Fibroblast of skin of back (primary cell): ENCODE results near the gene EGFL8.
A peak's percentile ranks its signal among the peaks of the same experiment; 100 is the strongest.

Experiments
- DNase-seq: peaks from one replicate; pipeline ENCODE4 v3.0.0-alpha.2; 2013

Gene EGFL8

DNA sequence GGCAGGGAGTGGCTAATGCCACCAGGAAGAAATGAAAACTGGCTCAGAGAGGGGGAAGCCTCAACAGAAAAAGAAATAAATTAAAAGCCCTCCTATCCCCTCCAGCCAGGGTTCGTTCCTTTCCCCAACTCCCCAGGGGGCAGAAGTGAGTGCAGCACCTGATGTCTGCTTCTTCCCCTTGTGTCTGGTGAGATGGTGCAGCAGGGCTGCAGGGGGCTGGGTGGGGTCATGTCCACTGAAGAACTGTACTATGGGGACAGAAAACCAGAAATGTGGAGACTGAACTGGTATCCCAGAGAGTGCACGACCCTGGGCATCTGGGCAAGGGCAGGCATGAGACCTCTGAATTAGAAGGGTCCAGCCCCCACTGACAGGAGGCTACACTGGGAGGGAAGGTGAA lies 4.0 kb downstream of the EGFL8 start:
- DNase-seq, result no peak

- DNase-seq, result peak; percentile 64
Measured at GRCh38 chr6:32168807-32169591, 4.6 kb downstream of the EGFL8 start.

GRCh38 chr6:32170294-32170693 lies 5.9 kb downstream of the EGFL8 start:
- no peak for DNase-seq

- DNase-seq, result no peak
Measured at GRCh38 chr6:32171234-32171633, 6.8 kb downstream of the EGFL8 start.

DNA sequence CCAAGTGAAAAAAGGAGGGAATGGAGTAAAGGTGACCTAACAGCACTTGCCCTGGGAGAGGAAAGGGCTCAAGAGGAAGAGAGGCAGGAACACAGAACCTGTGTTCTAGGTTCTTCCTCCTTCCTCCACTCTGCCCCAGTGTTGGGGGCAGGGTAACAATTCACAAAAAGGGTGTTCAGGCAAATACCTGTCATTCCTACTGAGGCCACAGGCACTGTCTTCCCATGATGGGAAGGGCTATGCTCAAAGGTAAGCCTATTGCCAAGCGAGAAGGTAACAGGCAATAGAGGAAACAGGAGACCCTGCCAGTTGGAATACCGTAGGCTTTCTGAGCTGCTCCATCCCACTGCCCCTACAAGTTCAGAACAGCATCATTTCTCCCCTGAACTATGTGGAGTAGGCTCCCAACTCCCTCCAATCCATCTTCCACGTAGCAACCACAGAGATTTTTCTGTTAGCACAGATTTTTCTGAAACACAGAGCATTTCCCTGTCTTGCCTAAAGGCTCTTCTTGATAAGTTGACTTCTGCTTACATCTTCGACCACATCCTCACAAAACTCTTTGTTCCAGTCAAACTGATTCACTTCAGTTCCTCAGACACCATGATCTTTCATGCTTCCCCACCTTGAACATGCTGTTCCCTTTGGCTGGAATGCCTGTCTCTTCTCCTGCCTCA lies 8.8 kb downstream of the EGFL8 start:
- DNase-seq, result no peak

GRCh38 chr6:32174416-32174815 lies 10.0 kb downstream of the EGFL8 start:
- no peak for DNase-seq

DNA sequence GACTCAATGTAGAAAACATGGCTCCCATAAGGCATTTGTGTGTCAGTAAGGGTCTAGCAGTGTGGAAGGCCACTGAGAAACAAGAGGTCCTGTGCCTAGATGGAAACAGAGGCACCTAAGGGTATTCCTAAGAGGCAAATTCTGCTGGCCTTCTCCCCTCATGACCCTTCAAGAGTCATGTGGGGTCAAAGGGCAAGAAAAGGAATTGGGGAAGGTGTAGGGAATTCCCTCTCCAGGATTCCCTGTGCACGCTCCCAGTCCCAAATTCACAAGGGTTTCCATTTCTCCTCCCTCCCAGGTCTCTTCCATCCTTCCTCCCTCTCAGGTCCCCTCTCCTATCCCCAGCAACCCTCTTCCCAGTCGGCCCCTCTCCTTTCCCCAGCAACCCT lies 10.9 kb downstream of the EGFL8 start:
- no peak for DNase-seq

- peak; percentile 98 for DNase-seq
Measured at GRCh38 chr6:32175711-32176475, 11.5 kb downstream of the EGFL8 start, which contains the start of gene AGPAT1. Gene AGPAT1 (minus strand): TSS chr6:32176084. CDS start chr6:32171496, 4,588 bp downstream.

- no peak for DNase-seq
Measured at GRCh38 chr6:32176476-32177182, 12.2 kb downstream of the EGFL8 start.

GRCh38 chr6:32177183-32177787 lies 12.9 kb downstream of the EGFL8 start:
- no peak for DNase-seq

DNA sequence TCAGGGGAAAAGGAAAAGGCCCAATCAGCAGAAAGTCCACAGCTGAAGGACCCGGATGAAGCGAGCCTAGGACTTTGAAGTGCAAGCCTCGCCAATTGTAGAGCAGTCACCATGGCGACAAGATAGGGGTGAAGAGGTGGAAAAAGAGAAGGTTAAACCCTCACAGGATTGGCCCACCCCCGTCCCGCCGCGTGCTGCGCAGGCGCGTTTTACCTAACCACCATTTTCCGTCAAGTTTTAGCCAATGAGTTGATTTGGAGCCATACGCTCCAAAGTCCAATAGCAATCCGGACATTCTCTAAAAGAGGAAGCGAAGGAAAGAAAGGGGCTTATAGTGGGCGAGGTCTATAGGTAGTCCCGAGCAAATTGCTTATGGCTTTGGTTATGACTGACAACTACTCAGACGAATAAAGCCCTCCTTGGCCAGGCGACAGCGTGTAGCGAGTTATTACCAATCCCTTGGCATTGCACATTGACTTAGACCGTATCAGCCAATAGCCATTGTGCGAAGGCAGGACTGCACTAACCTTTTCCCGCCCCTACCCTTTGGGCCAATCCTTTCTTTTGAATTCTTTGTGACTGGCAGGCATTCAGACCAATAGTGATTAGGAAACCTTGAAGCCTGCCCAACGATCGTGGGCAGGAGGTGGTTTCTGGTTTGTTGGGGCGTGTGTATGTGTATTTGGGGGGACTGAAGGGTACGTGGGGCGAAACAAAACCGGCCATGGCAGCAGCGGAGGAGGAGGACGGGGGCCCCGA lies 13.6 kb downstream of the EGFL8 start, which contains the start of gene RNF5:
RNF5 (plus strand) TSS at position 618 of the 759 bp plus-strand sequence; CDS start at position 725, 107 bp downstream.
- DNase-seq, result peak; percentile 100

DNA sequence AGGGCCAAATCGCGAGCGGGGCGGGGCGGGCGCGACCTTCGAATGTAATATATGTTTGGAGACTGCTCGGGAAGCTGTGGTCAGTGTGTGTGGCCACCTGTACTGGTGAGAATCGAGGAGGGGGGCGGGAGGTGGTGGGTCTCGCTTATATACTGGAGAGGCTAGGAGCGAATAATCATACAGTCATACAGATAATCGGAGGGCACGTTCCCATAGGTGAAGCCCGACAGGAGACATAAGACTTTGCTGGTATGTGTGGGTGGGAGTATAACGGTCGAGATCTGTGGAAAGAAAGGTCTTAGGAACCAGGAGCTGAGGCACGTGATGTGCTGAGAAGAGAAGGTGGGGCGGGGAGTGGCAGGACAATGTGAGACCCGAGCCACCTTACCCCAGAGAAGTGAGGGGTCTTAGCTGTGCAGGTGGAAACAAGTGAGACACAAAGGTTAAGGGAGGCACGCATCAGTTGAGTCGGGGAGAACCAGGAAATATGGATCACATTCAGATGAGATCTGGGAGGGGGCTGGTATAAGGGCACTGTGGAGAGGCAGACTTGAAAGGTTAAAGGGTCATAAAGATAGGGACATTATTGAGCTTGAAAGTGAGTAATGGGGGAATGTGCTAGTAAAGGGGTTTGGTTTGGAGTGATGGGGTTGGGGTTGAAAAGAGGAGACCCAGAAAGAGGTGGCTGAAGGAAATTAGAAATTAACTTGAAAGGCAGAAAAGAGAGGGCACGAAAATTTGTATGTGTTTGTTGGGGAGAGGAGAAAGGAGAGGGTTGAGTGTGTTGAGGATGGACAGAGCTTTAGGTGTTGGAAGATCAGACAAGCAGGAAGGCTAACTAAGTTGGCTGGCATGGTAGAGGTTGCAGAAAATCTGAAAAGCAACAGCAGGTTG lies 14.4 kb downstream of the EGFL8 start:
- no peak for DNase-seq

- no peak for DNase-seq
Measured at GRCh38 chr6:32179766-32180405, 15.5 kb downstream of the EGFL8 start.

- no peak for DNase-seq
Measured at GRCh38 chr6:32181148-32181702, 16.8 kb downstream of the EGFL8 start.

DNA sequence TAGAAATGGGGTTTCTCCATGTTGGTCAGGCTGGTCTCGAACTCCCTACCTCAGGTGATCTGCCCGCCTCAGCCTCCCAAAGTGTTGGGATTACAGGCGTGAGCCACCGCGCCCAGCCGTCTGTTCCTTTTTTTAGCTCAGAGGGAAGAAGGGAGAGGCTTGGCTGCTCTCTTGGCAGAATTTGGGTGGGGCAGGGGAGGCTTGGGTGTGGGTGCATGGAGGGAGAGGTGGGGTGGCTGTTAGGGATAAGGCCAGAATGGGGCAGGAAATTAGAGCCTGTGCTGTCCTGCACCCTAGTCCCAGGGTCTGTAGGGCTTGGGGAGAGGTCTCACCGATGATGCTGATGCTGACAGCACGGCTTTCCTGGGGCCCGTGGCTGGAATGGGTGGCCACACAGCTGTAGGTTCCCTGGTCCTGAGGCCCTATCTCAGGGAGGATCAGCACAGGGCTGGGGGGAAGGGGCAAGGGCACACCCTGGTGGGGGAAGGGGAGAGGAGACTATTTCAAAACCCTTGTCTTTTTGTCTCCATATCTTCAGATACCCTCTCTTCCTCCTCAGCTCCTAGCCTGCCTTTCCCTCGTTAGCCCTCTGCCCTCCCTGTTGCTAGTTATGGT lies 17.6 kb downstream of the EGFL8 start:
- DNase-seq, result no peak

DNA sequence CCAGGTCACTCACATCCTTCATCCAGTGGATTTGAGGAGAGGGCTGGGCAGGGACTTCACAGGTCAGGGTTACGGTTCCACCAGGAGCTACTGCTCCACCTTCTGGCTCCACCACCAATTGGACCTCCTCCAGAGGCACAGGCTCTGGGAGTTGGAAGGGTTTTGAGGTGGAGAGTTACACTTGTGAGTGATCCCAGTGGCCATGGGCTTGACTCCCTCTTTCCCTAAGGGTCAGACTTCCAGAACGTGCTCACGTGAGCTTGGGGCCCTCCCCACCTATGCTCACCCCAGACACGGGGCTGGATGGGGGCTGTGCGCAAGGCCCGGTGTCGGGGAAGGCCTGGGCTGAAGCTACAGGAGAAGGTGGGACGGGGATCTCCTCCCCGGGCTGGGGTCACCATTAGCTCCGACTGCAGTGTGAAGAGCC lies 18.2 kb downstream of the EGFL8 start:
- no peak for DNase-seq

DNA sequence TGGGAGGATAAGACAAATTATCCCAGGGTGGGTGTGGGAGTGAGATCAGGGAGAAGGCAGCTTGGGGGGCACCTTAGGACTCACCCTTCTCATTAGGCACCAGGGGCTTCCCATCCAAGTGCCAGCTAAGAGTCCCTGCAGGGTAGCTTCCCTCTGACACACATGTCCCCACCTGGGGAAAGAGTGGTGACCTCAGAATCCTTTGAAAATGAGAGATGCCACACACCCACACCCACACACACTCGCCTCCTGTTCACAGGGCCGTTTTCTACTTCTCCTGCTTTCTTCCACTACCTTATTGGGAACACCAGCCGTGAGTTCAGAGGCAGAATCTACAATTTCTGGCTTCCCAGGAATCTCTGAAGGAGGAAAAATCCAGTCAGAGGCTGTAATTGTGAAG lies 18.6 kb downstream of the EGFL8 start:
- no peak for DNase-seq

DNA sequence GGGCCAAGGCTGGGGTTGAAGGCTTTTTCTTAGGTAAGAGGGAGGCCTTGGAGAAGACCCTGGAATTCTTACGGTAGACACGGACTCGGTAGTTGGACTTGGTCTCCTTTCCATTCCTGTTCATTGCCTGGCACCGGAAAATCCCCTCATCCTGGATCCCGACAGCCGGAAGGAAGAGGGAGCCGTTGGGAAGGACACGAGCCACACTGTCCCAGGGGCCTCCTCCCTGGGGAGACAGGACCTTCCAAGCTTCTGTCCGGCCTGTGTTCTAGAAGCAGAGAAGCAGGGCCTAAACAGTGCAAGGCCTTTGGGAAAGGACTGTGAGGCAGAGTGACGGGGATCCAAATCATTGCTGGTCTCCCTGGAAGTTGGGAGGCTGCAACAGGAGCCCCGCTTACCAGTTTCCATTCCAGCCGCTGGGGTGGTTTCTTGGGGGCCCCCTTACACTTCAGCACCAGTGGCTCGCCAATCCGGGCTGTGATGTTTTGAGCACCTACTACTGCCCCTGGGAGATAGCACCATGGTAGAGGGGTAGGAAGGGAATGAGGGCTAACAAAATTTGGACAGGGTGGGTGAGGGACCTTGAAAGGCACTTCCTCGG lies 19.2 kb downstream of the EGFL8 start:
- DNase-seq, result no peak
